HepG2 (cell line): Measurements from ENCODE around the gene C2orf81. TPM values are rescaled to one million over a fixed set of nuclear protein-coding genes. Genes with fewer than 3 reads are reported as not detected.

Source experiments
- ELF1 ChIP-seq: sonication (generic); formaldehyde crosslinking; IDR thresholded peaks from 2 replicates; pipeline ENCODE4 v1.4.0; 2020; ENCODE audit warnings: missing genetic modification reagents
- IRX3 ChIP-seq: sonication (generic); formaldehyde crosslinking; IDR thresholded peaks from 2 replicates; pipeline ENCODE4 v1.8.1; 2023; ENCODE audit warnings: mild to moderate bottlenecking, low read depth, missing genetic modification reagents, borderline replicate concordance
- PBX3 ChIP-seq: sonication (generic); formaldehyde crosslinking; IDR thresholded peaks from 2 replicates; pipeline ENCODE4 v1.8.1; 2023; ENCODE audit warnings: missing genetic modification reagents, inconsistent platforms, borderline replicate concordance
- SKI ChIP-seq: fragments of 450-650 bp; IDR thresholded peaks from one replicate; pipeline ENCODE4 v1.6.1; 2018; ENCODE audit warnings: mild to moderate bottlenecking; ENCODE audit not compliant: partially characterized antibody
- SRY ChIP-seq: sonication (generic); formaldehyde crosslinking; IDR thresholded peaks from 2 replicates; pipeline ENCODE4 v1.8.0; 2022; ENCODE audit warnings: mild to moderate bottlenecking, missing genetic modification reagents
- ZBTB39 ChIP-seq: sonication (generic); formaldehyde crosslinking; IDR thresholded peaks from 2 replicates; pipeline ENCODE4 v1.5.0; 2020; ENCODE audit warnings: missing genetic modification reagents
- ZGPAT ChIP-seq: IDR thresholded peaks from 2 replicates; pipeline ENCODE4 v1.6.1; 2016; ENCODE audit warnings: mild to moderate bottlenecking
- ZNF260 ChIP-seq: sonication (generic); formaldehyde crosslinking; IDR thresholded peaks from 2 replicates; pipeline ENCODE4 v1.4.0; 2020; ENCODE audit warnings: missing genetic modification reagents, low read depth, mild to moderate bottlenecking, borderline replicate concordance
- ZNF441 ChIP-seq: sonication (generic); formaldehyde crosslinking; IDR thresholded peaks from 2 replicates; pipeline ENCODE4 v1.7.0; 2021; ENCODE audit warnings: missing genetic modification reagents, borderline replicate concordance
- ZNF558 ChIP-seq: sonication (generic); formaldehyde crosslinking; IDR thresholded peaks from 2 replicates; pipeline ENCODE4 v1.9.0; 2022; ENCODE audit warnings: mild to moderate bottlenecking, missing genetic modification reagents, borderline replicate concordance
- ZNF704 ChIP-seq: sonication (generic); formaldehyde crosslinking; IDR thresholded peaks from 2 replicates; pipeline ENCODE4 v1.8.1; 2023; ENCODE audit warnings: mild to moderate bottlenecking, inconsistent platforms, moderate library complexity, missing genetic modification reagents, borderline replicate concordance
- ZSCAN31 ChIP-seq: sonication (generic); formaldehyde crosslinking; IDR thresholded peaks from 2 replicates; pipeline ENCODE4 v1.5.0; 2020; ENCODE audit warnings: low read depth, mild to moderate bottlenecking, missing genetic modification reagents
- polyA plus RNA-seq, 8 experiments: library from polyadenylated mRNA; depleted of rRNA in 3 of 8; stranded (reverse) in 7 of 8; unstranded in 1 of 8; fragments of >200 nt; fragmentation: Illumina TruSeq in 4 of 8; extraction: Trizol in 4 of 8; gene quantifications; 2 replicates each; pipeline versions ENCODE4 v1.2.1 to v1.2.3, GENCODE V29; 2011 to 2016; ENCODE audit warnings: low read depth in 4 of 8, missing spikeins in 1 of 8, mixed read lengths in 1 of 8; ENCODE audit not compliant: insufficient read depth in 1 of 8
- total RNA-seq, 5 experiments: library from RNA; depleted of rRNA; stranded (reverse); fragments of >200 nt; fragmentation: Illumina TruSeq; extraction: Trizol; gene quantifications; 2 replicates each; pipeline ENCODE4 v1.2.3, GENCODE V29; 2016; ENCODE audit warnings: low read depth in 1 of 5
- TF ChIP-seq, protein P1 (sequence below): sonication (generic); formaldehyde crosslinking; conservative IDR thresholded peaks from 2 replicates; pipeline ENCODE4 v1.4.0; 2020; ENCODE audit warnings: missing genetic modification reagents
- TF ChIP-seq, protein P2 (sequence below): sonication (generic); formaldehyde crosslinking; IDR thresholded peaks from 2 replicates; pipeline ENCODE4 v1.4.0; 2020; ENCODE audit warnings: missing genetic modification reagents, mild to moderate bottlenecking, borderline replicate concordance

C2orf81 gene
- total and polyA plus RNA-seq, 2 of the 13 experiments (the other 11 are each of a cell fraction or from before 2014, with no cell fraction given) = 0.15 to 0.17 TPM

GRCh38 chr2:74447230-74447999 is 26.0 kb upstream of the C2orf81 start (continued):
- TF ChIP-seq, protein P1, sequence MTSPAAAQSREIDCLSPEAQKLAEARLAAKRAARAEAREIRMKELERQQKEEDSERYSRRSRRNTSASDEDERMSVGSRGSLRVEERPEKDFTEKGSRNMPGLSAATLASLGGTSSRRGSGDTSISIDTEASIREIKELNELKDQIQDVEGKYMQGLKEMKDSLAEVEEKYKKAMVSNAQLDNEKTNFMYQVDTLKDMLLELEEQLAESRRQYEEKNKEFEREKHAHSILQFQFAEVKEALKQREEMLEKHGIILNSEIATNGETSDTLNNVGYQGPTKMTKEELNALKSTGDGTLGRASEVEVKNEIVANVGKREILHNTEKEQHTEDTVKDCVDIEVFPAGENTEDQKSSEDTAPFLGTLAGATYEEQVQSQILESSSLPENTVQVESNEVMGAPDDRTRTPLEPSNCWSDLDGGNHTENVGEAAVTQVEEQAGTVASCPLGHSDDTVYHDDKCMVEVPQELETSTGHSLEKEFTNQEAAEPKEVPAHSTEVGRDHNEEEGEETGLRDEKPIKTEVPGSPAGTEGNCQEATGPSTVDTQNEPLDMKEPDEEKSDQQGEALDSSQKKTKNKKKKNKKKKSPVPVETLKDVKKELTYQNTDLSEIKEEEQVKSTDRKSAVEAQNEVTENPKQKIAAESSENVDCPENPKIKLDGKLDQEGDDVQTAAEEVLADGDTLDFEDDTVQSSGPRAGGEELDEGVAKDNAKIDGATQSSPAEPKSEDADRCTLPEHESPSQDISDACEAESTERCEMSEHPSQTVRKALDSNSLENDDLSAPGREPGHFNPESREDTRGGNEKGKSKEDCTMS (CRISPR knock-in tag) = no peak
- TF ChIP-seq SKI = peak; percentile 45
- no peak for TF ChIP-seq ZNF558 (CRISPR knock-in tag)
- TF ChIP-seq, protein P2, sequence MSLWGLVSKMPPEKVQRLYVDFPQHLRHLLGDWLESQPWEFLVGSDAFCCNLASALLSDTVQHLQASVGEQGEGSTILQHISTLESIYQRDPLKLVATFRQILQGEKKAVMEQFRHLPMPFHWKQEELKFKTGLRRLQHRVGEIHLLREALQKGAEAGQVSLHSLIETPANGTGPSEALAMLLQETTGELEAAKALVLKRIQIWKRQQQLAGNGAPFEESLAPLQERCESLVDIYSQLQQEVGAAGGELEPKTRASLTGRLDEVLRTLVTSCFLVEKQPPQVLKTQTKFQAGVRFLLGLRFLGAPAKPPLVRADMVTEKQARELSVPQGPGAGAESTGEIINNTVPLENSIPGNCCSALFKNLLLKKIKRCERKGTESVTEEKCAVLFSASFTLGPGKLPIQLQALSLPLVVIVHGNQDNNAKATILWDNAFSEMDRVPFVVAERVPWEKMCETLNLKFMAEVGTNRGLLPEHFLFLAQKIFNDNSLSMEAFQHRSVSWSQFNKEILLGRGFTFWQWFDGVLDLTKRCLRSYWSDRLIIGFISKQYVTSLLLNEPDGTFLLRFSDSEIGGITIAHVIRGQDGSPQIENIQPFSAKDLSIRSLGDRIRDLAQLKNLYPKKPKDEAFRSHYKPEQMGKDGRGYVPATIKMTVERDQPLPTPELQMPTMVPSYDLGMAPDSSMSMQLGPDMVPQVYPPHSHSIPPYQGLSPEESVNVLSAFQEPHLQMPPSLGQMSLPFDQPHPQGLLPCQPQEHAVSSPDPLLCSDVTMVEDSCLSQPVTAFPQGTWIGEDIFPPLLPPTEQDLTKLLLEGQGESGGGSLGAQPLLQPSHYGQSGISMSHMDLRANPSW (CRISPR knock-in tag) = 0 out of 2 replicates have a peak, but pooled peaks have one; percentile 55
- TF ChIP-seq ZBTB39 (CRISPR knock-in tag) = no peak
- peak; percentile 69; the same call in 1 of the 2 replicates for TF ChIP-seq ZNF441 (CRISPR knock-in tag)
- peak; percentile 47; the same call in 1 of the 2 replicates for TF ChIP-seq ZSCAN31
- TF ChIP-seq ZNF260 (CRISPR knock-in tag) = no peak
- TF ChIP-seq ZGPAT (CRISPR knock-in tag) = peak; percentile 64
- no peak; the same call in 1 of the 2 replicates for TF ChIP-seq SRY (CRISPR knock-in tag)
- no peak for TF ChIP-seq PBX3 (CRISPR knock-in tag)
- TF ChIP-seq IRX3 = no peak
- no peak for TF ChIP-seq ZNF704 (CRISPR knock-in tag)
- TF ChIP-seq ELF1 (CRISPR knock-in tag) = peak; percentile 17; the same call in 1 of the 2 replicates
